ENCODE results near the gene FTCD.
"Not testable (repeated sequence)": the region's sequence is repeated elsewhere in the genome, so short reads cannot be mapped to it uniquely, and the experiment has no call there.

FTCD gene

GRCh38 chr21:46172863-46173528, 17.6 kb upstream of the FTCD start:
- FAIRE-seq (no peak), DNase-seq (ENCODE audit: insufficient read length, low spot score) (no peak)
- TF ChIP-seq POLR2A (IDR thresholded peaks at IDR 0.05; ENCODE audit: low read depth, low read length) = no peak
- no peak for TF ChIP-seq PAX5 (IDR thresholded peaks at IDR 0.05; ENCODE audit: insufficient read depth, low read length, severe bottlenecking)
- no peak for TF ChIP-seq POU2F2 (IDR thresholded peaks at IDR 0.05; ENCODE audit: low read depth, low read length)
- TF ChIP-seq SPI1 (IDR thresholded peaks at IDR 0.05; ENCODE audit: low read depth, low read length) = no peak
- no peak for TF ChIP-seq TAF1 (IDR thresholded peaks at IDR 0.05; ENCODE audit: low read depth, low read length)
- no peak for TF ChIP-seq POLR2AphosphoS5 (IDR thresholded peaks at IDR 0.05; ENCODE audit: low read depth, low read length)

GRCh38 chr21:46171996-46172862, 16.9 kb upstream of the FTCD start:
- no peak for DNase-seq (ENCODE audit: insufficient read length, low spot score)
- TF ChIP-seq POLR2AphosphoS5 (IDR thresholded peaks at IDR 0.05; ENCODE audit: low read depth, low read length) = no peak
- no peak for TF ChIP-seq PAX5 (IDR thresholded peaks at IDR 0.05; ENCODE audit: insufficient read depth, low read length, severe bottlenecking)

GRCh38 chr21:46171585-46171984, 16.2 kb upstream of the FTCD start:
- no peak for DNase-seq (ENCODE audit: insufficient read length, low spot score)
- no peak for TF ChIP-seq SPI1 (IDR thresholded peaks at IDR 0.05; ENCODE audit: low read depth, low read length)
- no peak for TF ChIP-seq POLR2AphosphoS5 (IDR thresholded peaks at IDR 0.05; ENCODE audit: low read depth, low read length)
- no peak for TF ChIP-seq POU2F2 (IDR thresholded peaks at IDR 0.05; ENCODE audit: low read depth, low read length)
- no peak for TF ChIP-seq PAX5 (IDR thresholded peaks at IDR 0.05; ENCODE audit: insufficient read depth, low read length, severe bottlenecking)
- no peak for TF ChIP-seq POLR2A (IDR thresholded peaks at IDR 0.05; ENCODE audit: low read depth, low read length)
- TF ChIP-seq TAF1 (IDR thresholded peaks at IDR 0.05; ENCODE audit: low read depth, low read length) = no peak
- no peak for FAIRE-seq

More at GRCh38 chr21:46171996-46172862, 16.9 kb upstream of the FTCD start:
- no peak for FAIRE-seq

GRCh38 chr21:46170436-46171193, 15.2 kb upstream of the FTCD start:
- FAIRE-seq; DNase-seq (ENCODE audit: insufficient read length, low spot score): not testable (repeated sequence)

- TF ChIP-seq PAX5 (IDR thresholded peaks at IDR 0.05; ENCODE audit: insufficient read depth, low read length, severe bottlenecking) (no peak), POLR2AphosphoS5 (IDR thresholded peaks at IDR 0.05; ENCODE audit: low read depth, low read length) (no peak), POLR2A (IDR thresholded peaks at IDR 0.05; ENCODE audit: low read depth, low read length) (no peak), SPI1 (IDR thresholded peaks at IDR 0.05; ENCODE audit: low read depth, low read length) (no peak), POU2F2 (IDR thresholded peaks at IDR 0.05; ENCODE audit: low read depth, low read length) (no peak), TAF1 (IDR thresholded peaks at IDR 0.05; ENCODE audit: low read depth, low read length) (no peak)
- FAIRE-seq = no peak
- no peak for DNase-seq (ENCODE audit: insufficient read length, low spot score)
Observed at GRCh38 chr21:46168659-46169386, 13.4 kb upstream of the FTCD start.

GRCh38 chr21:46168238-46168637, 12.9 kb upstream of the FTCD start:
- TF ChIP-seq POLR2AphosphoS5 (IDR thresholded peaks at IDR 0.05; ENCODE audit: low read depth, low read length) (no peak), PAX5 (IDR thresholded peaks at IDR 0.05; ENCODE audit: insufficient read depth, low read length, severe bottlenecking) (no peak), TAF1 (IDR thresholded peaks at IDR 0.05; ENCODE audit: low read depth, low read length) (no peak), POU2F2 (IDR thresholded peaks at IDR 0.05; ENCODE audit: low read depth, low read length) (no peak), SPI1 (IDR thresholded peaks at IDR 0.05; ENCODE audit: low read depth, low read length) (no peak), POLR2A (IDR thresholded peaks at IDR 0.05; ENCODE audit: low read depth, low read length) (no peak)
- no peak for DNase-seq (ENCODE audit: insufficient read length, low spot score)
- FAIRE-seq = no peak

GRCh38 chr21:46165098-46165497, 9.7 kb upstream of the FTCD start:
- FAIRE-seq (no peak), DNase-seq (ENCODE audit: insufficient read length, low spot score) (no peak)
- TF ChIP-seq SPI1 (IDR thresholded peaks at IDR 0.05; ENCODE audit: low read depth, low read length) (no peak), PAX5 (IDR thresholded peaks at IDR 0.05; ENCODE audit: insufficient read depth, low read length, severe bottlenecking) (no peak), POU2F2 (IDR thresholded peaks at IDR 0.05; ENCODE audit: low read depth, low read length) (no peak), POLR2A (IDR thresholded peaks at IDR 0.05; ENCODE audit: low read depth, low read length) (no peak), TAF1 (IDR thresholded peaks at IDR 0.05; ENCODE audit: low read depth, low read length) (no peak), POLR2AphosphoS5 (IDR thresholded peaks at IDR 0.05; ENCODE audit: low read depth, low read length) (no peak)

GRCh38 chr21:46163380-46163779, 8.0 kb upstream of the FTCD start:
- FAIRE-seq = no peak
- no peak for TF ChIP-seq PAX5 (IDR thresholded peaks at IDR 0.05; ENCODE audit: insufficient read depth, low read length, severe bottlenecking)
- no peak for TF ChIP-seq POLR2A (IDR thresholded peaks at IDR 0.05; ENCODE audit: low read depth, low read length)
- TF ChIP-seq SPI1 (IDR thresholded peaks at IDR 0.05; ENCODE audit: low read depth, low read length) = no peak
- no peak for TF ChIP-seq POU2F2 (IDR thresholded peaks at IDR 0.05; ENCODE audit: low read depth, low read length)
- no peak for TF ChIP-seq POLR2AphosphoS5 (IDR thresholded peaks at IDR 0.05; ENCODE audit: low read depth, low read length)
- TF ChIP-seq TAF1 (IDR thresholded peaks at IDR 0.05; ENCODE audit: low read depth, low read length) = no peak
- no peak for DNase-seq (ENCODE audit: insufficient read length, low spot score)
